Measurements from ENCODE around the gene NIPAL4. TPM values are rescaled to one million over a fixed set of nuclear protein-coding genes. Genes with fewer than 3 reads are reported as not detected.

The NIPAL4 gene
- total RNA-seq, 2 experiments from 2014 or later = not detected

GRCh38 chr5:157444224-157444623, 15.8 kb upstream of the NIPAL4 start:
- Histone ChIP-seq H3K4me1 (ENCODE audit: insufficient read depth, low read length, poor library complexity, severe bottlenecking) (no peaks in the 10 kb centered on the region), H3K79me2 (ENCODE audit: insufficient read depth, low read depth, low read length) (no peaks in the 10 kb centered on the region), H3K27ac (ENCODE audit: low read depth, low read length, poor library complexity, severe bottlenecking) (no peak overlapping the region), H2AFZ (ENCODE audit: low read length) (no peak overlapping the region), H4K20me1 (ENCODE audit: insufficient read depth, low read length) (no peaks in the 10 kb centered on the region), H3K36me3 (ENCODE audit: insufficient read depth, low read length) (no peaks in the 10 kb centered on the region), H3K9me3 (ENCODE audit: low read length) (no peaks in the 10 kb centered on the region), H3K4me3 (ENCODE audit: low read depth, low read length, poor library complexity, severe bottlenecking) (no peak overlapping the region), H3K4me2 (ENCODE audit: low read length) (no peak overlapping the region), H3K9me2 (ENCODE audit: insufficient read depth, low read length) (no peaks in the 10 kb centered on the region)
- no TSS peak for BruUV-seq (replicated peaks)
- POLR2A ChIA-PET = interaction anchor here (0.6 kb wide), 1 partner anchor 297 kb away, joined by 5 read pairs; no protein-coding TSS in a partner anchor
- CTCF ChIA-PET (ENCODE audit: unreplicated experiment) = no interaction called here
- no peak for DNase-seq (ENCODE audit: low spot score)
- no peak for TF ChIP-seq EZH2phosphoT487 (IDR thresholded peaks at IDR 0.05; ENCODE audit: borderline replicate concordance, low read depth, low read length)
- no peak for TF ChIP-seq CTCF (conservative IDR thresholded peaks at IDR 0.05; ENCODE audit: low read length)
- intact Hi-C loops (cut with micrococcal nuclease; ENCODE audit: unreplicated experiment) = no loop called here

- Histone ChIP-seq H2AFZ (ENCODE audit: low read length) (no peak overlapping the region), H4K20me1 (ENCODE audit: insufficient read depth, low read length) (no peaks in the 10 kb centered on the region), H3K4me2 (ENCODE audit: low read length) (no peak overlapping the region), H3K36me3 (ENCODE audit: insufficient read depth, low read length) (no peaks in the 10 kb centered on the region), H3K9me2 (ENCODE audit: insufficient read depth, low read length) (no peaks in the 10 kb centered on the region), H3K27ac (ENCODE audit: low read depth, low read length, poor library complexity, severe bottlenecking) (no peak overlapping the region), H3K4me1 (ENCODE audit: insufficient read depth, low read length, poor library complexity, severe bottlenecking) (no peaks in the 10 kb centered on the region), H3K79me2 (ENCODE audit: insufficient read depth, low read depth, low read length) (no peaks in the 10 kb centered on the region), H3K4me3 (ENCODE audit: low read depth, low read length, poor library complexity, severe bottlenecking) (no peak overlapping the region), H3K9me3 (ENCODE audit: low read length) (no peaks in the 10 kb centered on the region)
- ChIA-PET CTCF (ENCODE audit: unreplicated experiment) (no interaction called here), POLR2A (interaction anchor here (0.6 to 0.9 kb wide), 4 partner anchors 13 to 450 kb away, joined by 3 to 6 read pairs (median 4); no protein-coding TSS in a partner anchor)
- intact Hi-C loops (cut with micrococcal nuclease; ENCODE audit: unreplicated experiment) = no loop called here
- TF ChIP-seq CTCF (conservative IDR thresholded peaks at IDR 0.05; ENCODE audit: low read length) (no peak), EZH2phosphoT487 (IDR thresholded peaks at IDR 0.05; ENCODE audit: borderline replicate concordance, low read depth, low read length) (no peak)
- BruUV-seq (replicated peaks) = no TSS peak
- DNase-seq (ENCODE audit: low spot score) = no peak
These were observed 14.1 kb upstream of the NIPAL4 start for GRCh38 chr5:157445745-157446411.

GRCh38 chr5:157446412-157446935, 13.5 kb upstream of the NIPAL4 start:
- Histone ChIP-seq H4K20me1 (ENCODE audit: insufficient read depth, low read length) (no peaks in the 10 kb centered on the region), H3K79me2 (ENCODE audit: insufficient read depth, low read depth, low read length) (no peaks in the 10 kb centered on the region), H3K4me2 (ENCODE audit: low read length) (no peak overlapping the region), H3K4me1 (ENCODE audit: insufficient read depth, low read length, poor library complexity, severe bottlenecking) (no peaks in the 10 kb centered on the region), H3K36me3 (ENCODE audit: insufficient read depth, low read length) (no peaks in the 10 kb centered on the region), H3K27ac (ENCODE audit: low read depth, low read length, poor library complexity, severe bottlenecking) (no peak overlapping the region), H3K4me3 (ENCODE audit: low read depth, low read length, poor library complexity, severe bottlenecking) (no peak overlapping the region), H3K9me2 (ENCODE audit: insufficient read depth, low read length) (no peaks in the 10 kb centered on the region), H2AFZ (ENCODE audit: low read length) (no peak overlapping the region), H3K9me3 (ENCODE audit: low read length) (no peaks in the 10 kb centered on the region)
- TF ChIP-seq EZH2phosphoT487 (IDR thresholded peaks at IDR 0.05; ENCODE audit: borderline replicate concordance, low read depth, low read length) (no peak), CTCF (conservative IDR thresholded peaks at IDR 0.05; ENCODE audit: low read length) (no peak)
- CTCF ChIA-PET (ENCODE audit: unreplicated experiment) = interaction anchor here (0.6 to 0.9 kb wide), 2 partner anchors 14 to 479 kb away, joined by 3 read pairs; no protein-coding TSS in a partner anchor
- intact Hi-C loops (cut with micrococcal nuclease; ENCODE audit: unreplicated experiment) = no loop called here
- no peak for DNase-seq (ENCODE audit: low spot score)
- POLR2A ChIA-PET = interaction anchor here (0.6 to 0.9 kb wide), 6 partner anchors 13 to 1061 kb away, joined by 3 to 6 read pairs (median 4); no protein-coding TSS in a partner anchor
- BruUV-seq (replicated peaks) = no TSS peak

All from OCI-LY7 (cell line).